Mucosa of descending colon (tissue), 3 donors: ENCODE measurements around the gene GALNT13. TPM values are rescaled to one million over a fixed set of nuclear protein-coding genes. Genes with fewer than 3 reads are reported as not detected.

Experiments used
- ATAC-seq: fragments of 200-7000 bp; cut with Tn5 transposase; one replicate; pipeline ENCODE4 v1.9.1; 2020; ENCODE audit warnings: mild to moderate bottlenecking, moderate library complexity
- DNase-seq, 3 donors: peaks; one replicate each; pipeline ENCODE4 v3.0.0-alpha.2; 2020
- H3K36me3 ChIP-seq: fragments of 200-600 bp; one replicate; pipeline ENCODE4 v1.8.0; 2021; ENCODE audit warnings: low read depth, mild to moderate bottlenecking
- H3K4me1 ChIP-seq: fragments of 200-600 bp; one replicate; pipeline ENCODE4 v1.8.0; 2021; ENCODE audit warnings: low read depth, mild to moderate bottlenecking
- H3K4me3 ChIP-seq: fragments of 200-600 bp; one replicate; pipeline ENCODE4 v1.8.0; 2021; ENCODE audit warnings: mild to moderate bottlenecking
- H3K9me3 ChIP-seq: fragments of 200-600 bp; one replicate; pipeline ENCODE4 v1.8.0; 2021; ENCODE audit warnings: mild to moderate bottlenecking
- CTCF ChIP-seq: fragments of 200-600 bp; IDR thresholded peaks from one replicate; pipeline ENCODE4 v1.8.0; 2022; ENCODE audit warnings: antibody characterized with exemption, mild to moderate bottlenecking
- intact Hi-C, 2 donors: fragments of 100-400 bp; cut with DNase I in 1 of 2; cut with micrococcal nuclease in 1 of 2; formaldehyde crosslinking; loops; one replicate each; pipeline versions ENCODE4 v1.11.0 to v1.11.1; 2022; cut with DNase I, micrococcal nuclease
- total RNA-seq, 3 donors: library from RNA; stranded (reverse); fragmentation: NEBNext Ultra II Directional in 2 of 3; extraction: Animal tissue kit (Norgen Biotek cat#: 25700) in 2 of 3; gene quantifications; one replicate each; pipeline versions ENCODE4 v1.2.1 to v1.2.4, GENCODE V29; 2021 to 2023
- donor health status: DM: no; HTN: no; CAD: no; lungs with moderate emphysema.
- donor health status: DM: no; HTN: no; CAD: no.
- donor health status: DM: no; HTN: yes; CAD: no.

The GALNT13 gene
- total RNA-seq, 3 donors from 2014 or later = 0.23 to 1.5 (median 1.0) TPM

- no peaks in the 10 kb centered on the region for H3K4me1 ChIP-seq
- no peaks in the 10 kb centered on the region for H3K36me3 ChIP-seq
- ATAC-seq (no peak), DNase-seq (no peak)
- intact Hi-C loops = no loop called here
- no peak overlapping the region for H3K4me3 ChIP-seq
- H3K9me3 ChIP-seq = no peaks in the 10 kb centered on the region
- TF ChIP-seq CTCF = no peak
Measured at GRCh38 chr2:154361276-154361675, 489.6 kb downstream of the GALNT13 start.

- Histone ChIP-seq H3K9me3 (no peaks in the 10 kb centered on the region), H3K36me3 (no peaks in the 10 kb centered on the region), H3K4me3 (no peak overlapping the region), H3K4me1 (no peaks in the 10 kb centered on the region)
- DNase-seq (no peak), ATAC-seq (no peak)
- no peak for TF ChIP-seq CTCF
- intact Hi-C loops = no loop called here
Measured at GRCh38 chr2:154368153-154368552, 496.4 kb downstream of the GALNT13 start.

- Histone ChIP-seq H3K4me3 (no peak overlapping the region), H3K4me1 (no peaks in the 10 kb centered on the region), H3K9me3 (no peaks in the 10 kb centered on the region), H3K36me3 (no peaks in the 10 kb centered on the region)
- DNase-seq = no peak
- no peak for TF ChIP-seq CTCF
- intact Hi-C loops = no loop called here
- ATAC-seq = no peak
Measured at GRCh38 chr2:154370873-154371272, 499.2 kb downstream of the GALNT13 start.

- H3K4me1 ChIP-seq = no peaks in the 10 kb centered on the region
- no peaks in the 10 kb centered on the region for H3K9me3 ChIP-seq
- ATAC-seq (no peak), DNase-seq (no peak)
- no peak overlapping the region for H3K4me3 ChIP-seq
- no peak for TF ChIP-seq CTCF
- intact Hi-C loops = no loop called here
- no peaks in the 10 kb centered on the region for H3K36me3 ChIP-seq
Measured at GRCh38 chr2:154374416-154374815, 502.7 kb downstream of the GALNT13 start.

- Histone ChIP-seq H3K4me3 (no peak overlapping the region), H3K4me1 (no peaks in the 10 kb centered on the region), H3K9me3 (no peaks in the 10 kb centered on the region), H3K36me3 (no peaks in the 10 kb centered on the region)
- ATAC-seq (no peak), DNase-seq (no peak)
- intact Hi-C loops = no loop called here
- TF ChIP-seq CTCF = no peak
Measured at GRCh38 chr2:154375579-154375931, 503.8 kb downstream of the GALNT13 start.
